Measurements from ENCODE around the gene KIF3A.

- TF ChIP-seq CTCF (IDR thresholded peaks at IDR 0.05) = no peak
- no peak for TF ChIP-seq POLR2AphosphoS5 (IDR thresholded peaks at IDR 0.05)
Observed at GRCh38 chr5:132744659-132745058, 7.3 kb upstream of the KIF3A start.
